GM12878 (cell line): ENCODE data around the gene CACNG4. TPM values are rescaled to one million over a fixed set of nuclear protein-coding genes. Genes with fewer than 3 reads are reported as not detected.

Experiments used
- ATAC-seq: fragments of 200-7000 bp; cut with Tn5 transposase; 3 replicates; pipeline ENCODE4 v1.9.1; 2020; ENCODE audit warnings: mild to moderate bottlenecking, moderate library complexity
- BruUV-seq: library from RNA; stranded (reverse); fragments of 400-500 nt; replicated peaks from 2 replicates; lab custom pipeline; 2021; lab: Mats Ljungman, UMichigan
- CTCF ChIA-PET: fragments of 300-600 bp; sonication (Branson Sonifier 250); formaldehyde crosslinking; extraction: SDS; loops from one replicate; lab custom pipeline; 2021; ENCODE audit warnings: inconsistent platforms; lab: Yijun Ruan, JAX
- POLR2A ChIA-PET: fragments of 350-600 bp; formaldehyde crosslinking; extraction: SDS; loops from one replicate; lab custom pipeline; 2021; ENCODE audit warnings: inconsistent platforms; lab: Charles Lee
- RAD21 ChIA-PET: fragments of 300-600 bp; sonication (Branson Sonifier 250); formaldehyde crosslinking; loops from one replicate; lab custom pipeline; 2023; ENCODE audit warnings: antibody characterized with exemption; ENCODE audit not compliant: unreplicated experiment; lab: Charles Lee
- SMC1A ChIA-PET: fragments of 300-600 bp; sonication (Branson Sonifier 250); formaldehyde crosslinking; loops from one replicate; lab custom pipeline; 2023; ENCODE audit not compliant: unreplicated experiment, uncharacterized antibody; lab: Charles Lee
- DNase-seq: peaks from one replicate; pipeline ENCODE4 v3.0.0-alpha.2; 2011; ENCODE audit warnings: low read depth, low spot score
- FAIRE-seq: peaks from 3 replicates; lab custom pipeline; 2011; peaks lifted over from hg19 to GRCh38; lab: Jason Lieb, UNC
- H2AFZ ChIP-seq: 2 replicates; pipeline ENCODE4 v1.6.0; 2011; ENCODE audit warnings: low read depth, low read length, control low read depth; ENCODE audit not compliant: control insufficient read depth
- H3K27ac ChIP-seq: 2 replicates; pipeline ENCODE4 v1.5.1; 2011; ENCODE audit warnings: control low read depth; ENCODE audit not compliant: control insufficient read depth, insufficient read depth
- H3K27me3 ChIP-seq, 2 experiments: replicated peaks in 1 of 2; 2 replicates each; pipeline versions ENCODE4 v1.6.0 to v1.6.1; 2011; ENCODE audit warnings: low read length in 1 of 2; ENCODE audit not compliant: control insufficient read depth in 2 of 2, insufficient read depth in 2 of 2
- H3K36me3 ChIP-seq, 2 experiments: 2 replicates each; pipeline ENCODE4 v1.5.1; 2011; ENCODE audit warnings: low read length in 1 of 2; ENCODE audit not compliant: control insufficient read depth in 2 of 2, insufficient read depth in 2 of 2
- H3K4me1 ChIP-seq: 2 replicates; pipeline ENCODE4 v1.6.1; 2011; ENCODE audit warnings: mild to moderate bottlenecking, low read length, moderate library complexity, mixed read lengths; ENCODE audit not compliant: control insufficient read depth, insufficient read depth
- H3K4me2 ChIP-seq: 2 replicates; pipeline ENCODE4 v1.6.0; 2011; ENCODE audit warnings: control low read depth; ENCODE audit not compliant: control insufficient read depth, insufficient read depth
- H3K4me3 ChIP-seq: fragments of 200-600 bp; sonication (generic); 2 replicates; pipeline ENCODE4 v1.5.1; 2016
- H3K79me2 ChIP-seq: 2 replicates; pipeline ENCODE4 v1.6.0; 2011; ENCODE audit warnings: low read length; ENCODE audit not compliant: control insufficient read depth, insufficient read depth
- H3K9ac ChIP-seq: 2 replicates; pipeline ENCODE4 v1.8.0; 2011; ENCODE audit warnings: low read length, control low read depth, mixed read lengths; ENCODE audit not compliant: control insufficient read depth, insufficient read depth
- H3K9me3 ChIP-seq: replicated peaks from 3 replicates; pipeline ENCODE4 v1.5.1; 2011; ENCODE audit warnings: mild to moderate bottlenecking, low read length; ENCODE audit not compliant: control insufficient read depth, insufficient read depth
- H4K20me1 ChIP-seq: 2 replicates; pipeline ENCODE4 v1.6.0; 2011; ENCODE audit not compliant: control insufficient read depth, insufficient read depth
- BCL11A ChIP-seq: IDR thresholded peaks from 2 replicates; pipeline ENCODE4 v1.6.1; 2011; ENCODE audit warnings: low read depth, low read length
- CBX5 ChIP-seq: sonication (generic); IDR thresholded peaks from 2 replicates; pipeline ENCODE4 v1.6.1; 2016; ENCODE audit warnings: low read depth, moderate library complexity, mild to moderate bottlenecking, inconsistent platforms
- ETV6 ChIP-seq, 2 experiments: fragments of 450-650 bp in 1 of 2; IDR thresholded peaks in 1 of 2; conservative IDR thresholded peaks in 1 of 2; 2 replicates each; pipeline ENCODE4 v1.6.1; 2014; ENCODE audit warnings: antibody characterized with exemption in 1 of 2, borderline replicate concordance in 1 of 2, low read depth in 1 of 2, mild to moderate bottlenecking in 1 of 2, moderate library complexity in 1 of 2
- GABPA ChIP-seq: IDR thresholded peaks from 2 replicates; pipeline ENCODE4 v1.6.1; 2014; ENCODE audit warnings: antibody characterized with exemption, low read depth, mild to moderate bottlenecking, inconsistent platforms
- IRF5 ChIP-seq: fragments of 450-650 bp; IDR thresholded peaks from 2 replicates; pipeline ENCODE4 v1.6.1; 2017; ENCODE audit warnings: borderline replicate concordance
- MXI1 ChIP-seq: fragments of 150-350 bp; IDR thresholded peaks from 2 replicates; pipeline ENCODE4 v1.6.1; 2011; ENCODE audit warnings: low read depth, mild to moderate bottlenecking, inconsistent platforms, low read length, improper control_type of control experiment
- MYC ChIP-seq: IDR thresholded peaks from 2 replicates; pipeline ENCODE4 v1.6.1; 2011; ENCODE audit warnings: mild to moderate bottlenecking, low read length, moderate library complexity, inconsistent platforms; ENCODE audit not compliant: insufficient read depth, insufficient replicate concordance, insufficient read length, severe bottlenecking
- NBN ChIP-seq: fragments of 450-650 bp; IDR thresholded peaks from 2 replicates; pipeline ENCODE4 v1.6.1; 2016
- NFYA ChIP-seq: IDR thresholded peaks from 2 replicates; pipeline ENCODE4 v1.6.1; 2011; ENCODE audit warnings: low read depth, mild to moderate bottlenecking, low read length, improper control_type of control experiment, borderline replicate concordance
- NR2C1 ChIP-seq: fragments of 450-650 bp; IDR thresholded peaks from 2 replicates; pipeline ENCODE4 v1.6.1; 2017; ENCODE audit warnings: antibody characterized with exemption, mild to moderate bottlenecking, moderate library complexity
- PML ChIP-seq: IDR thresholded peaks from 2 replicates; pipeline ENCODE4 v1.6.1; 2012; ENCODE audit warnings: low read length, inconsistent platforms
- RAD21 ChIP-seq: IDR thresholded peaks from 2 replicates; pipeline ENCODE4 v1.6.1; 2011; ENCODE audit warnings: mild to moderate bottlenecking, low read depth, low read length, moderate library complexity; ENCODE audit not compliant: insufficient read depth
- RAD51 ChIP-seq: fragments of 450-650 bp; IDR thresholded peaks from 2 replicates; pipeline ENCODE4 v1.6.1; 2016; ENCODE audit warnings: moderate library complexity, mild to moderate bottlenecking, inconsistent platforms
- RCOR1 ChIP-seq: conservative IDR thresholded peaks from 2 replicates; pipeline ENCODE4 v1.6.1; 2012; ENCODE audit warnings: low read depth, low read length, improper control_type of control experiment
- RELB ChIP-seq: fragments of 450-650 bp; IDR thresholded peaks from 2 replicates; pipeline ENCODE4 v1.6.1; 2017; ENCODE audit warnings: low read depth, mild to moderate bottlenecking, moderate library complexity
- RUNX3 ChIP-seq: IDR thresholded peaks from 2 replicates; pipeline ENCODE4 v1.6.1; 2012; ENCODE audit warnings: low read length, inconsistent platforms
- SMAD1 ChIP-seq: fragments of 450-650 bp; IDR thresholded peaks from 2 replicates; pipeline ENCODE4 v1.6.1; 2018; ENCODE audit warnings: mild to moderate bottlenecking, low read depth; ENCODE audit not compliant: partially characterized antibody
- TAF1 ChIP-seq: IDR thresholded peaks from 2 replicates; pipeline ENCODE4 v1.6.1; 2011; ENCODE audit warnings: mild to moderate bottlenecking, low read depth, low read length, borderline replicate concordance
- WGBS: methylation state at CpG from one replicate; pipeline ENCODE4 v1.1.6; 2016; ENCODE audit warnings: low lambda C conversion rate; ENCODE audit not compliant: insufficient replicate concordance, insufficient coverage; ENCODE audit errors: missing lambda C conversion rate; 5-methylcytosine and 5-hydroxymethylcytosine counted together
- in situ Hi-C: fragments of 300-500 bp; cut with MboI; formaldehyde crosslinking; loops from 9 replicates; pipeline ENCODE4 v1.14.3; 2018; ENCODE audit warnings: mixed read lengths
- intact Hi-C: fragments of 100-400 bp; cut with micrococcal nuclease; formaldehyde crosslinking; loops from one replicate; pipeline ENCODE4 v1.14.2; 2022; ENCODE audit not compliant: unreplicated experiment
- polyA plus RNA-seq, 11 experiments: library from polyadenylated mRNA; depleted of rRNA in 4 of 11; unstranded in 6 of 11; stranded (reverse) in 5 of 11; fragments of >200 nt; fragmentation: Nextera tagmentation in 4 of 11; fragmentation: Illumina TruSeq in 1 of 11; extraction: Ambion mirVana in 4 of 11; extraction: Trizol in 1 of 11; gene quantifications; 1 replicate in 1 of 11; 2 replicates in 10 of 11; pipeline versions ENCODE4 v1.2.1 to v1.2.3, GENCODE V29; 2011 to 2016; ENCODE audit warnings: inconsistent platforms in 2 of 11, missing spikeins in 2 of 11, low read depth in 1 of 11
- total RNA-seq, 4 experiments: library from RNA; depleted of rRNA in 3 of 4; stranded (reverse); fragments of >200 nt in 3 of 4; fragmentation: Illumina TruSeq in 1 of 4; extraction: Trizol in 1 of 4; gene quantifications; 2 replicates each; pipeline versions ENCODE4 v1.2.1 to v1.2.3, GENCODE V29; 2013 to 2021

Gene CACNG4
- total and polyA plus RNA-seq, 10 of the 15 experiments (the other 5 are each of a cell fraction or from before 2014, with no cell fraction given): 0.08 TPM; not detected in 8

GRCh38 chr17:66939461-66940114 lies 24.9 kb upstream of the CACNG4 start:
- H3K9me3 ChIP-seq: no peaks in the 10 kb centered on the region; the same call in 1 of the 3 replicates

More at GRCh38 chr17:66939461-66940114, 24.9 kb upstream of the CACNG4 start:
- no peak for FAIRE-seq
- TF ChIP-seq RELB (no peak), GABPA (no peak), PML (no peak), NBN (no peak), RCOR1 (no peak), MXI1 (no peak), RAD51 (no peak), RUNX3 (no peak), MYC (no peak), IRF5 (no peak), NR2C1 (no peak), NFYA (no peak), RAD21 (no peak), CBX5 (no peak), BCL11A (no peak), SMAD1 (no peak), ETV6 (conservative IDR thresholded peaks at IDR 0.05 in 1 of 2, IDR thresholded peaks at IDR 0.05 in 1 of 2; ENCODE audit: borderline replicate concordance in 1 of 2, low read depth in 1 of 2) (no peak), TAF1 (no peak)
- Histone ChIP-seq H2AFZ (no peak overlapping the region), H3K4me2 (no peak overlapping the region), H3K36me3 (no peaks in the 10 kb centered on the region), H3K79me2 (no peaks in the 10 kb centered on the region), H4K20me1 (no peaks in the 10 kb centered on the region), H3K4me1 (no peaks in the 10 kb centered on the region), H3K4me3 (no peak overlapping the region), H3K9ac (no peak overlapping the region), H3K27me3 (peaks cover 0 to 3% of the 10 kb centered on the region in 2 experiments; a peak in 3 of 4 replicates), H3K27ac (no peak overlapping the region)
- no peak for ATAC-seq
- POLR2A ChIA-PET: no interaction called here
- no peak for DNase-seq
- intact Hi-C loops: no loop called here
- no TSS peak for BruUV-seq
- SMC1A ChIA-PET: interaction anchor here (1.0 kb wide), 1 partner anchor 142 kb away, joined by 3 read pairs; no protein-coding TSS in a partner anchor
- CTCF ChIA-PET: no interaction called here
- RAD21 ChIA-PET: no interaction called here
- WGBS: 33% methylated on average over 12 of the region's 12 CpGs
- in situ Hi-C loops: no loop called here
